Keratinocyte (primary cell): Measurements from ENCODE around the gene RAF1. TPM values are rescaled to one million over a fixed set of nuclear protein-coding genes. Genes with fewer than 3 reads are reported as not detected.

Experiments
- DNase-seq: peaks from one replicate; pipeline ENCODE4 v3.0.0-alpha.2; 2011; ENCODE audit warnings: low read depth, missing footprints, low spot score
- FAIRE-seq: peaks from 2 replicates; lab custom pipeline; 2011; peaks lifted over from hg19 to GRCh38; lab: Jason Lieb, UNC
- H2AFZ ChIP-seq: 2 replicates; pipeline ENCODE4 v1.6.0; 2012; ENCODE audit warnings: low read length, control low read depth, inconsistent platforms; ENCODE audit not compliant: control insufficient read depth
- H3K27ac ChIP-seq: 2 replicates; pipeline ENCODE4 v1.5.1; 2011; ENCODE audit warnings: low read length; ENCODE audit not compliant: control insufficient read depth, insufficient read depth
- H3K27me3 ChIP-seq: 3 replicates; pipeline ENCODE4 v1.6.0; 2011; ENCODE audit warnings: low read length; ENCODE audit not compliant: control insufficient read depth, insufficient read depth; ENCODE audit errors: extremely low read depth
- H3K36me3 ChIP-seq, 2 experiments: 2 replicates in 1 of 2; 3 replicates in 1 of 2; pipeline ENCODE4 v1.5.1; 2011; ENCODE audit warnings: low read length in 2 of 2, mild to moderate bottlenecking in 1 of 2; ENCODE audit not compliant: control insufficient read depth in 2 of 2, insufficient read depth in 2 of 2; ENCODE audit errors: extremely low read depth in 1 of 2
- H3K4me1 ChIP-seq: 3 replicates; pipeline ENCODE4 v1.5.1; 2011; ENCODE audit warnings: low read length; ENCODE audit not compliant: control insufficient read depth, insufficient read depth; ENCODE audit errors: extremely low read depth
- H3K4me2 ChIP-seq: 3 replicates; pipeline ENCODE4 v1.6.0; 2011; ENCODE audit warnings: low read depth, low read length; ENCODE audit not compliant: control insufficient read depth, insufficient read depth; ENCODE audit errors: extremely low read depth
- H3K4me3 ChIP-seq, 3 experiments: fragments of 200-600 bp in 1 of 3; sonication (generic) in 1 of 3; 2 replicates in 2 of 3; 3 replicates in 1 of 3; pipeline ENCODE4 v1.5.1; 2011 to 2016; ENCODE audit warnings: low read length in 3 of 3, mild to moderate bottlenecking in 3 of 3, control low read depth in 2 of 3, inconsistent platforms in 1 of 3, low read depth in 1 of 3, mixed read lengths in 1 of 3, mixed run types in 1 of 3, moderate library complexity in 1 of 3; ENCODE audit not compliant: control insufficient read depth in 2 of 3, insufficient read depth in 2 of 3; ENCODE audit errors: extremely low read depth in 1 of 3
- H3K79me2 ChIP-seq: 2 replicates; pipeline ENCODE4 v1.6.0; 2012; ENCODE audit warnings: low read length; ENCODE audit not compliant: control insufficient read depth, insufficient read depth
- H3K9ac ChIP-seq: 3 replicates; pipeline ENCODE4 v1.6.0; 2011; ENCODE audit warnings: low read length; ENCODE audit not compliant: control insufficient read depth, insufficient read depth; ENCODE audit errors: extremely low read depth
- H3K9me1 ChIP-seq: 3 replicates; pipeline ENCODE4 v1.6.0; 2011; ENCODE audit warnings: low read length; ENCODE audit not compliant: control insufficient read depth, insufficient read depth; ENCODE audit errors: extremely low read depth
- H3K9me3 ChIP-seq: 2 replicates; pipeline ENCODE4 v1.5.1; 2012; ENCODE audit warnings: low read depth, low read length; ENCODE audit not compliant: control insufficient read depth
- H4K20me1 ChIP-seq: 3 replicates; pipeline ENCODE4 v1.6.0; 2011; ENCODE audit warnings: low read length; ENCODE audit not compliant: control insufficient read depth, insufficient read depth; ENCODE audit errors: extremely low read depth
- EZH2 ChIP-seq: IDR thresholded peaks from one replicate; pipeline ENCODE4 v1.6.1; 2012; ENCODE audit warnings: inconsistent platforms, mild to moderate bottlenecking, low read length, moderate library complexity
- dilution Hi-C: fragments of 300-500 bp; cut with MboI; formaldehyde crosslinking; loops from one replicate; pipeline ENCODE4 v1.7.0; 2020; ENCODE audit warnings: low sequenced_read_pairs; ENCODE audit not compliant: extremely low pct_ligation_motif_present
- polyA plus RNA-seq, 5 experiments: library from polyadenylated mRNA; depleted of rRNA in 3 of 5; stranded (reverse) in 3 of 5; stranded (forward) in 1 of 5; unstranded in 1 of 5; fragments of >200 nt; gene quantifications; 1 replicate in 1 of 5; 2 replicates in 3 of 5; 3 replicates in 1 of 5; pipeline versions ENCODE4 v1.2.1 to v1.2.3, GENCODE V29; 2011 to 2012; ENCODE audit warnings: missing spikeins in 2 of 5, low read depth in 1 of 5, low replicate concordance in 1 of 5
- TF ChIP-seq, protein P1 (sequence below), 3 experiments: IDR thresholded peaks in 1 of 3; conservative IDR thresholded peaks in 1 of 3; optimal IDR thresholded peaks in 1 of 3; 2 replicates in 2 of 3; 3 replicates in 1 of 3; pipeline versions ENCODE3 to v1.5.1; 2011; ENCODE audit warnings: low read length in 3 of 3, mild to moderate bottlenecking in 3 of 3, moderate library complexity in 2 of 3, control low read depth in 1 of 3, inconsistent platforms in 1 of 3; ENCODE audit not compliant: insufficient read depth in 2 of 3; ENCODE audit errors: extremely low read depth in 1 of 3

The RAF1 gene
- polyA plus RNA-seq, 1 donor (not counting 4 experiments of a cell fraction or from before 2014, with no cell fraction given): 80.1 TPM

DNA sequence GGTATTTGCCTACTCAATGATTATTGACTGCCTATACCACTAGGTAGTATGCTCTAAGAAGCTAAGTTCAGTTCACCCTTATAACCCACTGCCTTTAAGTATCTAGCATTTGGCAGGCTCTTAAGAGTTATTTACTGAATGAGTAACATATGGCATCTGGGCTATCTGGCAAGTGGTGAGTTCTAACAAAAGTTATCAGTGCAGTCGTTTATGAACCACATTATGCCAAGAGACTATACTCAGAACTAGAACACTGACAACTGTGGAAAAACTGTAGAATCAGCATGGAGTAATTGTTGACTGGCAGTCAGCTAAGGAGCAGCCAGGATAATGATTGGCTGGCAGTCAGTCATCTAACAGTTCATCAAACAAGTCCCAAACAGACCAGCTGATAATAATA is 25.8 kb downstream of the RAF1 start:
- dilution Hi-C loops: no loop called here
- Histone ChIP-seq H3K9ac (no peak overlapping the region), H4K20me1 (peaks cover 13% of the 10 kb centered on the region), H3K79me2 (peaks cover 80% of the 10 kb centered on the region), H3K4me1 (no peaks in the 10 kb centered on the region), H3K9me3 (no peaks in the 10 kb centered on the region), H3K4me2 (no peak overlapping the region), H3K27me3 (no peaks in the 10 kb centered on the region), H3K36me3 (no peaks in the 10 kb centered on the region), H2AFZ (no peak overlapping the region), H3K4me3 (no peak overlapping the region), H3K9me1 (no peaks in the 10 kb centered on the region), H3K27ac (no peak overlapping the region)
- FAIRE-seq (no peak), DNase-seq (no peak)
- no peak for TF ChIP-seq EZH2
- TF ChIP-seq, protein P1, sequence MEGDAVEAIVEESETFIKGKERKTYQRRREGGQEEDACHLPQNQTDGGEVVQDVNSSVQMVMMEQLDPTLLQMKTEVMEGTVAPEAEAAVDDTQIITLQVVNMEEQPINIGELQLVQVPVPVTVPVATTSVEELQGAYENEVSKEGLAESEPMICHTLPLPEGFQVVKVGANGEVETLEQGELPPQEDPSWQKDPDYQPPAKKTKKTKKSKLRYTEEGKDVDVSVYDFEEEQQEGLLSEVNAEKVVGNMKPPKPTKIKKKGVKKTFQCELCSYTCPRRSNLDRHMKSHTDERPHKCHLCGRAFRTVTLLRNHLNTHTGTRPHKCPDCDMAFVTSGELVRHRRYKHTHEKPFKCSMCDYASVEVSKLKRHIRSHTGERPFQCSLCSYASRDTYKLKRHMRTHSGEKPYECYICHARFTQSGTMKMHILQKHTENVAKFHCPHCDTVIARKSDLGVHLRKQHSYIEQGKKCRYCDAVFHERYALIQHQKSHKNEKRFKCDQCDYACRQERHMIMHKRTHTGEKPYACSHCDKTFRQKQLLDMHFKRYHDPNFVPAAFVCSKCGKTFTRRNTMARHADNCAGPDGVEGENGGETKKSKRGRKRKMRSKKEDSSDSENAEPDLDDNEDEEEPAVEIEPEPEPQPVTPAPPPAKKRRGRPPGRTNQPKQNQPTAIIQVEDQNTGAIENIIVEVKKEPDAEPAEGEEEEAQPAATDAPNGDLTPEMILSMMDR (optimal IDR thresholded peaks at IDR 0.05 in 1 of 3, IDR thresholded peaks at IDR 0.05 in 1 of 3, conservative IDR thresholded peaks at IDR 0.05 in 1 of 3; ENCODE audit: extremely low read depth in 1 of 3, insufficient read depth in 2 of 3, low read length in 3 of 3): no peak

DNA sequence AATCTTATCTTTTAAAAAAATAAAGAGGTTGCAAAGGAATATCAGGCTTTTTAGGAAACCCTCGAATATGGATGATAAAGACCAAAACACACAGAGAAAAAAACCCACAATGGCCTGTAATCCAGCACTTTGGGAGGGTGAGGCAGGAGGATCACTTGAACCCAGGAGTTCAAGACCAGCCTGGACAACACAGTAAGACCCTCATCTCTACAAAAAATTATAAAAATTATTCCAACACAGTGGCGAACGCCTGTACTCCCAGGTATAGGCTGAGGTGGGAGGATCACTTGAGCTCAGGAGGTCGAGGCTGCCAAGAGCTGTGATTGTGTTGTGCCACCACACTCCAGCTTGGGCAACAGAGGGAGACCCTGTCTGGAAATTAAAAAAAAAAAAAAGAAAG is 30.8 kb downstream of the RAF1 start:
- Histone ChIP-seq H3K9me3 (no peaks in the 10 kb centered on the region), H3K4me3 (no peak overlapping the region), H3K4me1 (no peaks in the 10 kb centered on the region), H3K4me2 (no peak overlapping the region), H4K20me1 (peaks cover 1% of the 10 kb centered on the region), H3K27ac (no peak overlapping the region), H3K9ac (no peak overlapping the region), H3K79me2 (peaks cover 90% of the 10 kb centered on the region), H3K27me3 (no peaks in the 10 kb centered on the region), H3K36me3 (no peaks in the 10 kb centered on the region), H3K9me1 (peaks cover 2% of the 10 kb centered on the region), H2AFZ (no peak overlapping the region)
- dilution Hi-C loops: no loop called here
- no peak for TF ChIP-seq EZH2
- TF ChIP-seq, protein P1 (optimal IDR thresholded peaks at IDR 0.05 in 1 of 3, IDR thresholded peaks at IDR 0.05 in 1 of 3, conservative IDR thresholded peaks at IDR 0.05 in 1 of 3; ENCODE audit: extremely low read depth in 1 of 3, insufficient read depth in 2 of 3, low read length in 3 of 3): no peak
- FAIRE-seq (no peak), DNase-seq (no peak)
